NAMALWA (cell line): Measurements from ENCODE around the gene ESYT1.

Experiments
- DNase-seq: peaks from one replicate; pipeline ENCODE4 v3.0.0-alpha.2; 2015; ENCODE audit warnings: low spot score

The ESYT1 gene

DNA sequence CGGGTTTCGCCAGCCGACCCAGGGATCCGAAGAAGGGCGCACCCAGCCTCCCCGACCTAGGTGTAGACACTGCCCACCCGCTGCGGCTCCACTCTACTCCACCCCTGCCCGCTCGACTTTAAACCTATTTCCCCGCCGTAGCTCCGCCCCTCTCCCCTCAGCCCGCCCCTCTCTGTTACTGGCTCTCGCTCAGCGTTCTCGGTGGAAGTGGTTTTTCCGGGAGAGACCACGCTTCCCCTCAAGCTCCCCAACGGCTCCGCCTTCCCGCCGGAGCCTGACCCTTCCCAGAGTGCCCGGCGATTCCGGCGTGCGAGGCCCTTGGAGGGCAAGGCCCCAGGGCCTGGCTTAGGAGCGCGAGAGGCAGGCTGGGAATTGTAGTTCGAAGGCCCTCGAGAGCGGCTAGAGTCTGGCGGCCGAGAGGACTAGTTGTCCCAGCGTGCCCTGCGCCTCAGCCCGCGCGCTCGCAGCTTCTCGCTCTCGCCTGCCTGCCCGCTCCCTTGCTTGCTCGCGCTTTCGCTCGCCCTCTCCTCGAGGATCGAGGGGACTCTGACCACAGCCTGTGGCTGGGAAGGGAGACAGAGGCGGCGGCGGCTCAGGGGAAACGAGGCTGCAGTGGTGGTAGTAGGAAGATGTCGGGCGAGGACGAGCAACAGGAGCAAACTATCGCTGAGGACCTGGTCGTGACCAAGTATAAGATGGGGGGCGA, 23.8 kb upstream of the ESYT1 start, which contains the start of gene PA2G4:
Gene PA2G4, plus strand, starts transcription at position 451 of the 706 bp plus-strand sequence. Its CDS starts 179 bp downstream, at position 630.
- peak; percentile 99 for DNase-seq

DNA sequence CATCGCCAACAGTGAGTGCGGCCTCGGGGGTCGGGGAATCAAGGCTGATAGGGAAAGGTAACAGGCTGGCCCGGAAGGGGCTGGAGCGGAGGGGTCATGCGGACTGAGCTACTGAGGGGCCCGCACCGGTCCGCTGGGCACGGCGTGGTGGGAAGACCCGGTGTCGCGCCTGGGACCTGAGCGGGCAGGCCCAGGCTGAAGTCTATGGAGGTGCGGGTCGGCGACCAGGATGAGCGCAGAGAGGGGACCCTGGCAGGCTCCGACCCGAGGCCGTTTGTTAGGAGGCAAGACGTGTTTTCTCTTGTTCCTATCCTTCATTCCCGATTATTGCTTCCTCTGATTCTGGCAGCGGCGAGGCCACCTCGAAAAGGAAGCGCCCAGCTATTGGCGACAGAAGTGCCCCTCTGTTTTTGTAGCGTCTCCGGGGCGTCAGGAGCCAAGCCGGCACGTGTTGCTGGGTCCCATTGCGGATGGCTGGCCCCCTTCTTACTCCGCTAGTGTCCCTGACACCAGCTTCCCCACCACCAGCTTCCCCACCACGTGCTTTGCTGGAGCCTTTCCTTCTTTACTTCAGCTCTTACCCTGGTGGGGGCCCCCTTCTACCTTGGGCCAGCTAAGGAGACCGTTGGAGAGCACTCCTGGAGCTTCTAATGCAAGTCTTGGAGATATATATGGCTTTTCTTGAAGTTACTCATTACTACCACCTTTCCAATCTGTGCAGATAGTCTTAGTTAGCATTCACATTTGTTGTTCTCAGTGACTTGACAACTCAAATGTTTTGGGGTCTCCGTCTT, 23.1 kb upstream of the ESYT1 start:
- peak; percentile 50 for DNase-seq

DNA sequence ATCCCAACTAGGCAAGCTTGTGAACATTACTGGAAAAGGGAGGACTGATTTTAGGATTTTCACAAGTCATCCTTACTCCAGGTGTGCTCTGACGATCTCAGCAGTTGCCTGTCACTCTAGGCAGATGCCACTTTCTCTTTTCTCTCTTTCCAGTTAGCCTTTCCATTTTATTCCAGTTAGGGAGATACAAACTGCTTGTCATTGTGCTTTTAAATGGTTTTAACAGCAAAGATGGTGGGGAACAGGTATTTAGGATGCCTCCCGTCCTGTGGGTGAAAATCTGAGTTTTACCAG, 22.5 kb upstream of the ESYT1 start:
- no peak for DNase-seq

DNA sequence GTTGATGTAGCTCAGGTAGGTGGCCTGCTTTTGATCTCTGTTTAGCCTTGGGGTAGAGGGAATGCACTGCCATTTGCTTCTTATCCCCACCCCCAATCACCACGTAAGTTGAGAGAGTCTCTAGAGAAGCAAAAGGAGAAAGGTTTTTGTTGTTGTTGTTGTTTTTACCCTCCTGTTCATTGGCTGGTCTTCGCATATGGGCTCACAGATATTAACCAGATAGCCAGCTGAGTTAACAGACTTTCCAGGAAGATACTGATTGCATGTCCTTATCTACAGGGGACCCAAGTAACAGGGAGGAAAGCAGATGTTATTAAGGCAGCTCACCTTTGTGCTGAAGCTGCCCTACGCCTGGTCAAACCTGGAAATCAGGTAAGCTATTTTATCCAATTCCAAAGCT, 20.8 kb upstream of the ESYT1 start:
- no peak for DNase-seq

DNA sequence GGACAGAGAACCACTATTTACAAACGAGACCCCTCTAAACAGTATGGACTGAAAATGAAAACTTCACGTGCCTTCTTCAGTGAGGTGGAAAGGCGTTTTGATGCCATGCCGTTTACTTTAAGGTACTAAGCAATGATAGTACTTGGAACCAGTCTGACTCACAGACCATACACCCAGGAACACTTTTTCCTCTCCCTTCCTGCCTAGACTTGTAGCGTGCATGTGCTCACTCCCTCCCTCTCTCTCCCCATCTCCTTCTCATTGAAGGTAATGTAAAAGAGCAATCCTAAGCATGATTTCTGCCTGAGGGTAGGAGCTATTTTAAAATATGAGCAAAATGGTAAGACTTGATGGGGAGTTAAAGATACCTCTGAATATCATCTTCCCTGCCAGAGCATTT, 17.5 kb upstream of the ESYT1 start:
- no peak for DNase-seq

DNA sequence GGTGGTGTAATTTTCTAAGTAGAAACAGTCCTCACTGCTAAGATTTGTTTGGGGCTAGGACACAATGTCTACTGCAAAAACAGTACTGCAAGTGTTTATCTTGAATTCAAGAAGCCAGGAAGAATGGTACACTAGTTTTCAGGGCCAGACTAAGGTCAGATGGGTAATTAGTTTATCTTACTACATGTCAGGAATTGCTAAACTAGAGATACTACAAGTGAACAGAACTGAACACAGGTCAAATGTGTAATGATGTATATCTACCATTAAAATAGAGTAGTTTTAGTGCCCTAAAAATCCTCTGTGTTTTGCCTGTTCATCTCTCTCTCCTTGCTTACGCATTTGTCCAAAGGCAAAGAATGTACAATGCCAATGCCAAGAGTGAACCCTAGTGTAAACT, 14.0 kb upstream of the ESYT1 start:
- DNase-seq = no peak

DNA sequence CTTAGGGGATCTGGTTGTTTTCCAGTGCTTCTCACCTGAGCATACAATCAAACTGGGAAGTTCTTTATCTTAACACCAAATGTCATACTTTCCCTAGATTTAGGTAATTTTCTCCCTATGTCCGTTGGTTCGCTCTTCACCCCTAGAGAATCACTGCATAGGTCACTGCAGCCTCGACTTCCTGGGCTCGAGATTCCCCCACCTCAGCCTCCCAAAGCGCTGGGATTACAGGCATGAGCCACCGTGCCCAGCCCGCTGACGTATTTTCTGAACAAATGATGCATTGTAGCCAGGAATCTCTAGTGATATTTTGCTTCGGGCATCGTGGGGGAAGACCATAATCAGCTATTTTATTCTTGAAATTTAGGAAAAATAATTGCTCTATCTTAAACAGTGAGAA, 12.7 kb upstream of the ESYT1 start:
- no peak for DNase-seq

DNA sequence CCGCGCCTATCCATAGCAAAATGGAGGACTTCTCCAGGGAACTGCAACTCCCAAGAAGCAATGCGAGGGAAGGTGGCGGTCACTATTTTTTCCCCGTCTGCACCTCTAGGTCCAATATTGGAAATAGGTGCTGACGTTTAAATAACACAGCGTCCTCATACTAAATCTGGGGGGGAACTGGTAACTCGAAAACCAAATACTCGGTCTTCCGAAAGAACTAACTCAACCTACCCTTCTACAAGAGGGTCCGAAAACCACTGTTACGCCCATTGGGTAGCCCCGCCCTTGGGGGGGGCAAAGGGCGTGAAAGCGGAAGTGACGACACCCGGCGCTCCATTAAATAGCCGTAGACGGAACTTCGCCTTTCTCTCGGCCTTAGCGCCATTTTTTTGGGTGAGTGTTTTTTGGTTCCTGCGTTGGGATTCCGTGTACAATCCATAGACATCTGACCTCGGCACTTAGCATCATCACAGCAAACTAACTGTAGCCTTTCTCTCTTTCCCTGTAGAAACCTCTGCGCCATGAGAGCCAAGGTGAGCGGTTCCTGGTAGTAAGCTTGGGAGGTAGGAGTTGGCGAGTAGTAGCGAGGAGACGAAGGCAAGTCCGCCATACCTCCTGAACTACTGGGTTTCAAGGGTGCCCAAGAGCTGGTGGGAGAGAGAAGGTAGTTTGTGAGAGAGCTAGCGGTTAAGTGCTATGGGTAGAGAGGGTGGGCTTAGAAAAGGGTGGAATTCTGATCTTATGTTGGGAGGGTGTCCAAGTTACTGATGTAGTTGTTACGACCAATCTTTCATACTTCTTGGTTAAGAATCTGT, 11.6 kb upstream of the ESYT1 start, which contains the start of gene RPL41:
Gene RPL41, plus strand, starts transcription at position 367 of the 815 bp plus-strand sequence.
- DNase-seq = peak; percentile 97

DNA sequence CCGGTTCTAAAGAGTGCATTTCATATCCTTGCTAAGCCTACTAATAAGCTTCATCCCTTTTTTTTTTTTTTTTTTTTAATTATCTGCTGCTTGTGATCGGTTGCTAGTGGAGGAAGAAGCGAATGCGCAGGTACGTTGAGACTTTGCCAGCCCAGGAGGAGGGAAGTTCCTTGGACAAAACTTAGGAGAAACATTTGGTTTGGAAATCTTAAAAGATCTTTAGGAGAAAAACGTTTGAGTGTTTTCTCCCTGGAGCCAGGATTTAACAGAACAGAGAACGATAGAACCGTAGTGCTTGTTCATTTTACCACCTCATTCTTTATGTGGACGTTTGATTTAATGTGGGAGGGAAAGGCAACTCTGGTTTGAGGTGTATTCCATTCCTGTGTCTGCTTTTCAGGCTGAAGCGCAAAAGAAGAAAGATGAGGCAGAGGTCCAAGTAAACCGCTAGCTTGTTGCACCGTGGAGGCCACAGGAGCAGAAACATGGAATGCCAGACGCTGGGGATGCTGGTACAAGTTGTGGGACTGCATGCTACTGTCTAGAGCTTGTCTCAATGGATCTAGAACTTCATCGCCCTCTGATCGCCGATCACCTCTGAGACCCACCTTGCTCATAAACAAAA, 10.9 kb upstream of the ESYT1 start:
- DNase-seq = peak; percentile 52

DNA sequence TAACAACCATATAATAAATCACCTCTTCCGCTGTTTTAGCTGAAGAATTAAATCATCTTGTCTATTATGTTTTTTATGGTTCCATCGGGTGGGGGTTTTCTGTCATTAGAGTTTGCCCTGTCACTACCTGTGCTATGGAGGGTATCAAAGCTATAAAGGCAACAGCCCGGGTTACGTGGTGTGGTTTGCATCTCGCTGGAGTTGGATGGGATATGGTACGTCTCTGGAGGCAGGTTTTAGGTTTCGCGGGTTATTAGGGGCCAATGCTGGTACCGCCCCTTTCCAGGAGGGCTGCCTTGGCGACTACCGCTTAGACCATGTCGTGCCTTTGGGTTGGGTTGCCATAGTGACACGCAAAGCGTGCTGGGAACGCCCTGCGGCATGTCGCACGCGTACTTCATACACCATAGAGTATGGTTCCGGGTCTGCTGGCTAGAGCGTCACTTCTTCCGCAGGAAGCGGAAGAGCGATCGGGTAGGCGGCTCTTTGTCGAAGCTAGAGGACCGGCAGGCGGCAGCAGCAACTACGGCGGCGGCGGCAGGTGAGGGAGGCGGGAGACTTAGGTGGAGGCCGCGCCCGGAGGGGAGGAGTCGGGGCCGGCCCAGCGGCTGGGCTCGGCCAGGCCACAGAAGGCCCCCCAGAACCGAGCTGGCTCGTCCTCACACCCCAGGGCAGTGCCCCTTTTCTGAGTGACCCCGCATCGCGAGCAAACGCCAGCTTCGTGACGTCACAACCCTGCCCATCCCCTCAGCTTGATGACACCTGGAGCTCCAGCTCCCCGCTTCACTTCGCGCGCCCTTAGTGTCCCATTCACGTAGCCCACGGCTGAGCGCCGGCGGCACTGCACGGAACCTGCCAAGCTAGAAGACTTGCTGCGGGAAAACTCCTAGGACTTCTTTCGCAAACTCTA, 10.0 kb upstream of the ESYT1 start, which contains the start of gene ZC3H10:
Gene ZC3H10, plus strand, starts transcription at position 489 of the 910 bp plus-strand sequence. CDS start 2,297 bp downstream, outside the sequence.
- DNase-seq = peak; percentile 100

DNA sequence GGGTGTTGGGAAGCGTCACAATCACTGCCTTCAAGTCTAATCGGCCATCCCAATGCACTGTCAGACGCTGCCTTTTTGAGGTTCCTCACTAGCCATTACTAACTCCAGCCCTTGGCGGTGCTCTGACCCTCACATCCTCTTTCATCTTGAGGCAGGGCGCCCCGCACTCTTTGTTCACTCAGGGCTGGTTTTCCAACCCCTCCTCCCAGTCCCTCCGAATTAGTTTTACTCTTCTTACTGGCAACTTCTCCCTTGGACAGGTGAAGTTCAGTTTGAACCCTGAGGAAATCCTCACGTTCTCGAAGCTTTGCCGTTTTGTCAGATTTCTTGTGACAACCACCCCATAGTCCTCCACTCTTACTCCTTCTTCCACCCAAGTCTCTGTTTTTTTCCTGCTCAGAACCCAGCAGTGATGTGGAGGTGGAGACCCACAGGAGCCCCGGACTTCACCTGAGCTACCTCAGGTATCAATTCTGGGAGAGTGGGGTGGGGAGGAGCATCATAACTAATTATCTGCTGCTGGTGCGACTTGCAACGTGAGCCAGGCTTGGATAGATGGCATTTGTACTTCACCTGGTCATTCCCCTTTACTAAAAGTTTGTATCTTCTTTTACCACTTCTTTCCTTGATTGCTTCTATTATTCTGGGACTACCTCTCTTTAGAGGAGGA, 9.2 kb upstream of the ESYT1 start:
- no peak for DNase-seq

DNA sequence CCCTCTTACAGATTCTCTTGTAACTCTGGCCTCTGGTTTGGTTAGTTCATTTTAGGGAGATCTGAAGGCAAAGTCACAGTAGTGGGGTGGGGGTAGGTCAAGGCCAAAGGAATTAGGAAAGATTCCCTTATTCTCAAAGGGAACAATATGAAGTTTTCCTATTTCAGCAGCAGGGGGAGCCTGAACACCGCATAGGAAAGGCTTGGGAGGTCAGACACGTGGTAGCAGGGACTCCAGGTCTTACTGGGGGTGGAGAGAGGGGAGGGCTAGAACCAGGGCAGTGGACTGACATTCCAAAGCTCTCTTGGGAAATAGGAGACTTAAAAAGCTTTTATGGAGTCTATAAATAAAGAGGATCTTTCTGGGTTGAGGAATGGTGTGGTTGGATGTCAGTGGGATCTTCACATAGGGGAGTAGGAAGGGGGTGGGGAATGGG, 8.7 kb upstream of the ESYT1 start:
- DNase-seq = peak; percentile 84

DNA sequence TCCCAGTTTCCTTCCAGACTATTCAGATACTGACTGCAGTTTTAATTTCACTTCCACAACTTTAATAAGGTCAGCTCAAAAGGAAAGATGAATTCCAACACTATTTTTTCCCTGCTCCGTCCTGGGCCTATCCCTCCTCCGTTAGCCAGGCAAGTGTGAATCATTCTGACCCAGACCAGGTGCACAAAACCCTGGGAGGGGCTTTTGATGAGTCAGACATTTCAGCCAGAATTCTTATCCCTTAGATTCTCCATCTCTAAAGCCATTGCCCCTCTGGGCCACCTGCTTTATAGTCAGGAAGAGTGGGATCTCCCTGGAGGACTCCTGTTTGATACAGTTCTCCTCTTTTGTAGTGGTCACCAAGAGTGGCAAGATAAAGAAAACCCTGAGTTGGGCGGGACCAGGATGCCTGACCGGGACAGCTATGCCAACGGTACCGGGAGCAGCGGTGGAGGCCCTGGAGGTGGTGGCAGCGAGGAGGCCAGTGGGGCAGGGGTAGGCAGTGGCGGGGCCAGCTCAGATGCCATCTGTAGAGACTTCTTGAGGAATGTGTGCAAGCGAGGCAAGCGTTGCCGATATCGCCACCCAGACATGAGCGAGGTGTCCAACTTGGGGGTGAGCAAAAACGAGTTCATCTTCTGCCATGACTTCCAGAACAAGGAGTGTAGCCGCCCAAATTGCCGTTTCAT, 7.8 kb upstream of the ESYT1 start:
- no peak for DNase-seq

DNA sequence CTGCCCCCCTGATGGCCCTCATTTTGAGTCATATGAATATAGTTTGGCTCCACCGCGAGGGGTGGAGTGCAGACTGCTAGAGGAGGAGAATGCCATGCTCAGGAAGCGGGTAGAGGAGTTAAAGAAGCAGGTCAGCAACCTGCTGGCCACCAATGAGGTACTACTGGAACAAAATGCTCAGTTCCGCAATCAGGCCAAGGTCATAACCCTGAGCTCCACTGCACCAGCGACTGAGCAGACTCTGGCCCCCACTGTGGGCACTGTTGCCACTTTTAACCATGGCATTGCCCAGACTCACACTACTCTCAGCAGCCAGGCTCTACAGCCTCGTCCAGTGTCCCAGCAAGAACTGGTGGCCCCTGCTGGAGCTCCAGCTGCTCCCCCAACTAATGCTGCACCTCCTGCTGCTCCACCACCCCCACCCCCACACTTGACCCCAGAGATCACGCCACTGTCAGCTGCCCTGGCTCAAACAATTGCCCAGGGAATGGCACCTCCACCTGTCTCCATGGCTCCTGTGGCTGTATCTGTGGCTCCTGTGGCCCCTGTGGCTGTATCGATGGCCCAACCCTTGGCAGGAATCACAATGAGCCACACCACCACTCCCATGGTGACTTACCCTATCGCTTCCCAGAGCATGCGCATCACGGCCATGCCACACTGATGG, 6.7 kb upstream of the ESYT1 start:
- no peak for DNase-seq

DNA sequence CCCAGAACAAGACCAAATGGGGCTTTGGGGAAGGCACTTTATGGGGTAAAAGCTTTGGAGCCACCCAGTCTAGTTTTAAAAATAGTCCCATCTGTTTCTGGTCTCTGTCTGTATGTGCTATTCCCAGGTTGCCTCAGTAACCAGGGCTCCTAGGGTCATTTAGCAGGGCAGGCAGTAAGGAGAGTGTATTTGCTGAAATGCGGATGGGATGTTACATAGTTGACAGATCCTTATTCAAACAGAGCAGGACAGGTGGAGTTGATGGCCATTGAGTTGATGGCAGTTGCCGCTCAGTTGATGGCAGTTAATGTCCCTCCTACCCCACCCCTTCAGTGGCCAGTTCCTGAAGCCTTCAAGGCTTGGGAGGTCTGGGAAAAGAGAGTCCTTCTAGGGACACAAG, 5.4 kb upstream of the ESYT1 start:
- no peak for DNase-seq

DNA sequence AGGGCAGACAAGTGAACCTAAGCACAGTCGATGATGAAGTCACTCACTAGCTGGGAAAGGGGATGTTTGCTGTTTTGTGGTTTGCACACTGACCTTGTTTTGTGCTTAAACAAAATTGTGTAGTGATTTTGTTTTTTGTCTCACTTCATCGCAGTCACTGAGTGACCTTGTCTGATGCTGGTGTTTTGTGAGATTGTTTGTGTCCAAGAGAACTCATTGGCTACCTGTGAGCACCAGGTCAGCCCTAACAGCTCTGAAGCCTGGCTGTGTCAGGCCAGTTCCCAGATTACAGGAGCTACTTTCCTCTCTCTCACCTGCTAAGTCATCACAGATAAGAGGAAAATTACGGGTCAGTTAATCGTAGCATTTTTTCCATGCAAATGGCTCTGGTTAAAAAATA, 3.9 kb upstream of the ESYT1 start:
- no peak for DNase-seq

DNA sequence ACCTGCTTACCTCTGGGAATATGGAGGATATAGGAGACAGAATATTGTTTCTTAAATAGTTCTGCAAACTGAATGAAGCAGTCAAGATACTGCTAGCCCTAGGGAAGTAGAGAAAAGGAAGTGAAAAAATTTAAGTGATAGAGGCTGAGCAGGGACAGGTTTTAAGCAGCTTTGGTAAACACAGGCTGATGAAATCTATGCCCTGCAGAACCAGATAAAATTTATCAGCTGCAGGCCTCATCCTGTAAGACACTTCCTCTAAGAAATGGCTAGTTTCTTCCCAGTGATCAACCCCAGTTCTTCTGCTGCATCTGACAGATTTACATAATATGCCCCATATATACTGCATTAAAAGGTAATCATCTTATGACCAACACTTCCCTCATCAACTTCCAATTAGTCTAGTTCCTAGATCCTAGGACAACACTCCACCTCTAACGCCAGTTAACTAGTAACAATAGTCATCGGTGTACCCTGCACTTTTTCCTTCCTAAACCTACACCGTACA, 1.3 kb upstream of the ESYT1 start:
- DNase-seq = peak; percentile 80

DNA sequence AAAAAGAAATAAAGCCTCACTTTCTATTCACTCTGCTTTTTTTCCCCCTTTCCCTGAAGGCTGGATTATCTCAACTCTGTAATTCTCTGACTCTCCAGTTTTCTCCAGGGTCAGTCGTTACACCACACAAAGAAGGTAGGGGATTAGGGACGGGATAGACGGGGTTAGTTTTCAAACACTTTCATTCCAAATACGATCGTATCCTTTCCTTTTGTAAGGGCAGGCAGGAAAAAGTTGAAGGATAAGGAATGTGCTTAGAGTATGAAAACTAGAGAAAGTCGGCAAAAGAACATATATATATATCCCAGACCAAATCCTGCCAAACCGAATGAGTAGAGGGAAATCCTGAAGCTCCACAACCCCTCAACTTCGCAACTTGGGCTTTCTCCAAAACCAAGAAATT, 581 bp upstream of the ESYT1 start:
- DNase-seq = no peak

DNA sequence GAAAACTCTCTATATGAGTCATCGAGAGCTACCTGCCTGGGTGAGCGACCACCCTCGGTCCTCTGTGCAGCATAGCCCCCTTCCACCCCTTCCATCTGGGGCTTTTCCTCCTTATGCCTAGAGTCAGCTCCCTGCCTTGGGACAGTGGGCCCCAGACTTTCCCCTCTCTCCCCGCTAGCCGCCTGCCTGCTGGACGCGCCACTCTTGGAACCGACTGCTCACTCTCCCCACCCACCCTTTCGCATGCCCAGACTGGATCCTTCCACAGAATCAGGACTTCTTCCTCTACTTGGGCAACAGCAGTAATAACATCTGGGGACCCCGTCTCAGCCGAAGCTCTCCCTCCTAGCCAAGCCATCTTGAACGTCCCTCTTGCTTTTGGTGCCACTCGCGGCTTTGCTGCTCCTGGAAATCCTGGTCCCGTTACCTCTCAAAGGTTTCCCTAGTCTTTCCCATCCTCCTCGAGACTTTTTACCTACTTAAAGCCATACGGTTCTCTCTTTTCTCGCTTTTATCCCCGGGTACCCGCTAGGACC, 671 bp downstream of the ESYT1 start:
- DNase-seq = peak; percentile 36
